NT2/D1 (cell line): Measurements from ENCODE around the gene G3BP1.
"Not testable (repeated sequence)": the region's sequence is repeated elsewhere in the genome, so short reads cannot be mapped to it uniquely, and the experiment has no call there.

Source experiments
- DNase-seq: peaks from one replicate; pipeline ENCODE4 v3.0.0-alpha.2; 2011; ENCODE audit warnings: low read depth, low spot score
- H3K27me3 ChIP-seq: 2 replicates; pipeline ENCODE4 v1.6.0; 2011; ENCODE audit warnings: mild to moderate bottlenecking; ENCODE audit not compliant: insufficient read length, insufficient read depth
- H3K36me3 ChIP-seq: 2 replicates; pipeline ENCODE4 v1.6.1; 2011; ENCODE audit warnings: mild to moderate bottlenecking, low read length, mixed read lengths; ENCODE audit not compliant: insufficient read depth, insufficient read length
- H3K4me1 ChIP-seq: 2 replicates; pipeline ENCODE4 v1.5.1; 2011; ENCODE audit not compliant: insufficient read depth, insufficient read length
- H3K4me3 ChIP-seq: 2 replicates; pipeline ENCODE4 v1.5.1; 2011; ENCODE audit warnings: low read depth; ENCODE audit not compliant: insufficient read length
- H3K9ac ChIP-seq: 2 replicates; pipeline ENCODE4 v1.6.0; 2011; ENCODE audit warnings: low read depth; ENCODE audit not compliant: insufficient read length
- H3K9me3 ChIP-seq: 2 replicates; pipeline ENCODE4 v1.5.1; 2011; ENCODE audit warnings: mild to moderate bottlenecking, low read length; ENCODE audit not compliant: insufficient read depth
- SUZ12 ChIP-seq: IDR thresholded peaks from 2 replicates; pipeline ENCODE4 v1.6.1; 2011; ENCODE audit not compliant: insufficient read length, insufficient read depth; ENCODE audit errors: extremely low read depth
- YY1 ChIP-seq: IDR thresholded peaks from 2 replicates; pipeline ENCODE4 v1.6.1; 2011; ENCODE audit not compliant: insufficient read length, insufficient read depth
- ZNF274 ChIP-seq: IDR thresholded peaks from 2 replicates; pipeline ENCODE4 v1.6.1; 2011; ENCODE audit warnings: mild to moderate bottlenecking, low read depth, low read length

The G3BP1 gene

GRCh38 chr5:151780348-151780747, 8.6 kb downstream of the G3BP1 start:
- Histone ChIP-seq H3K27me3 (no peaks in the 10 kb centered on the region), H3K9me3 (no peaks in the 10 kb centered on the region), H3K36me3 (peaks cover 20% of the 10 kb centered on the region), H3K9ac (no peak overlapping the region), H3K4me3 (no peak overlapping the region), H3K4me1 (no peaks in the 10 kb centered on the region)
- TF ChIP-seq SUZ12 (no peak), YY1 (no peak), ZNF274 (no peak)
- no peak for DNase-seq

- TF ChIP-seq ZNF274, result no peak
- TF ChIP-seq YY1, result no peak
- no peak for TF ChIP-seq SUZ12
- Histone ChIP-seq H3K9me3 (no peaks in the 10 kb centered on the region), H3K36me3 (peaks cover 20% of the 10 kb centered on the region), H3K9ac (no peak overlapping the region), H3K4me1 (no peaks in the 10 kb centered on the region), H3K27me3 (no peaks in the 10 kb centered on the region), H3K4me3 (no peak overlapping the region)
- DNase-seq, result no peak
Measured at GRCh38 chr5:151781201-151781600, 9.4 kb downstream of the G3BP1 start.

- H3K36me3 ChIP-seq, result peaks cover 21% of the 10 kb centered on the region
- H3K4me1 ChIP-seq, result not testable (repeated sequence)
Measured at GRCh38 chr5:151783664-151784063, 11.9 kb downstream of the G3BP1 start.

GRCh38 chr5:151784141-151784540, 12.4 kb downstream of the G3BP1 start:
- no peaks in the 10 kb centered on the region for H3K4me1 ChIP-seq
- no peak for TF ChIP-seq ZNF274
- TF ChIP-seq SUZ12, result no peak
- no peak for TF ChIP-seq YY1
- H3K9me3 ChIP-seq, result no peaks in the 10 kb centered on the region
- H3K9ac ChIP-seq, result no peak overlapping the region
- no peak for DNase-seq
- H3K4me3 ChIP-seq, result no peak overlapping the region
- no peaks in the 10 kb centered on the region for H3K27me3 ChIP-seq
- H3K36me3 ChIP-seq, result peaks cover 26% of the 10 kb centered on the region

More at GRCh38 chr5:151783664-151784063, 11.9 kb downstream of the G3BP1 start:
- H3K4me3 ChIP-seq, H3K27me3 ChIP-seq, H3K9me3 ChIP-seq, H3K9ac ChIP-seq, DNase-seq: not testable (repeated sequence)

GRCh38 chr5:151786468-151786867, 14.7 kb downstream of the G3BP1 start:
- Histone ChIP-seq H3K27me3 (no peaks in the 10 kb centered on the region), H3K4me3 (no peak overlapping the region), H3K36me3 (peaks cover 49% of the 10 kb centered on the region), H3K9ac (no peak overlapping the region), H3K9me3 (no peaks in the 10 kb centered on the region), H3K4me1 (no peaks in the 10 kb centered on the region)
- TF ChIP-seq SUZ12, result no peak
- no peak for TF ChIP-seq YY1
- DNase-seq, result no peak

GRCh38 chr5:151787817-151788216, 16.1 kb downstream of the G3BP1 start:
- Histone ChIP-seq H3K27me3 (no peaks in the 10 kb centered on the region), H3K4me1 (no peaks in the 10 kb centered on the region), H3K9ac (no peak overlapping the region), H3K9me3 (no peaks in the 10 kb centered on the region), H3K4me3 (no peak overlapping the region), H3K36me3 (peaks cover 63% of the 10 kb centered on the region)
- DNase-seq, result no peak
- TF ChIP-seq ZNF274, result no peak
- no peak for TF ChIP-seq SUZ12
- no peak for TF ChIP-seq YY1

GRCh38 chr5:151793358-151793757, 21.6 kb downstream of the G3BP1 start:
- TF ChIP-seq ZNF274 (no peak), SUZ12 (no peak), YY1 (no peak)
- Histone ChIP-seq H3K36me3 (peaks cover 97% of the 10 kb centered on the region), H3K27me3 (no peaks in the 10 kb centered on the region), H3K4me1 (no peaks in the 10 kb centered on the region), H3K9me3 (no peaks in the 10 kb centered on the region), H3K9ac (no peak overlapping the region), H3K4me3 (no peak overlapping the region)
- DNase-seq, result no peak

- Histone ChIP-seq H3K9me3 (no peaks in the 10 kb centered on the region), H3K36me3 (peaks cover 96% of the 10 kb centered on the region), H3K9ac (no peak overlapping the region), H3K27me3 (no peaks in the 10 kb centered on the region), H3K4me3 (no peak overlapping the region), H3K4me1 (no peaks in the 10 kb centered on the region)
- DNase-seq, result no peak
- TF ChIP-seq SUZ12 (no peak), ZNF274 (no peak), YY1 (no peak)
Measured at GRCh38 chr5:151795426-151795825, 23.7 kb downstream of the G3BP1 start.
